ENCODE data around the gene CCNL1.

Gene CCNL1

DNA sequence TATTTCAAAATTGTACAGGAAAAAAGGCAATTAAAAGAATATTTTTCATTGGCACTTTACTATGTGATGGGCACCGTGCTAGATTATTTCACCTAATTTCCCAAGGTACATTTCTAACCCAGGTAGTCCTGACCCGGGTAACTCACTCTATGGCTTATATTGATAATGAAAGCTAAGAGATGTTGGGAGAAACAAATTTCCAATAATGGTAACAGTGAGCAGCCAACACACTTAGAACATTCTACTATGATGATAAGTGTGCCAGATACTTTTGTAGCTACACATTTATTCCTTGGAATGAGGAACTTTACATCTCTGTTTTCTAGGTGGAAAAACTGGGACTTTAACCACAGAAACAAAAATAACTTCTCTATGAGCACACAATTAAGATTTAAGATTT lies 7.5 kb downstream of the CCNL1 start:
- Histone ChIP-seq H3K27ac (no peak overlapping the region), H3K4me3 (ENCODE audit: low read depth, low read length) (no peak overlapping the region), H3K79me2 (peaks cover 18% of the 10 kb centered on the region), H3K27me3 (ENCODE audit: control insufficient read depth, insufficient read depth, low read length) (no peaks in the 10 kb centered on the region), H3K4me2 (ENCODE audit: low read length) (no peak overlapping the region), H2AFZ (no peak overlapping the region), H3K9ac (no peak overlapping the region), H3K9me3 (ENCODE audit: control insufficient read depth, low read length) (no peaks in the 10 kb centered on the region), H3K36me3 (ENCODE audit: control insufficient read depth, insufficient read depth, low read length) (no peaks in the 10 kb centered on the region), H3K4me1 (peaks cover 10% of the 10 kb centered on the region)
- TF ChIP-seq, protein P1, sequence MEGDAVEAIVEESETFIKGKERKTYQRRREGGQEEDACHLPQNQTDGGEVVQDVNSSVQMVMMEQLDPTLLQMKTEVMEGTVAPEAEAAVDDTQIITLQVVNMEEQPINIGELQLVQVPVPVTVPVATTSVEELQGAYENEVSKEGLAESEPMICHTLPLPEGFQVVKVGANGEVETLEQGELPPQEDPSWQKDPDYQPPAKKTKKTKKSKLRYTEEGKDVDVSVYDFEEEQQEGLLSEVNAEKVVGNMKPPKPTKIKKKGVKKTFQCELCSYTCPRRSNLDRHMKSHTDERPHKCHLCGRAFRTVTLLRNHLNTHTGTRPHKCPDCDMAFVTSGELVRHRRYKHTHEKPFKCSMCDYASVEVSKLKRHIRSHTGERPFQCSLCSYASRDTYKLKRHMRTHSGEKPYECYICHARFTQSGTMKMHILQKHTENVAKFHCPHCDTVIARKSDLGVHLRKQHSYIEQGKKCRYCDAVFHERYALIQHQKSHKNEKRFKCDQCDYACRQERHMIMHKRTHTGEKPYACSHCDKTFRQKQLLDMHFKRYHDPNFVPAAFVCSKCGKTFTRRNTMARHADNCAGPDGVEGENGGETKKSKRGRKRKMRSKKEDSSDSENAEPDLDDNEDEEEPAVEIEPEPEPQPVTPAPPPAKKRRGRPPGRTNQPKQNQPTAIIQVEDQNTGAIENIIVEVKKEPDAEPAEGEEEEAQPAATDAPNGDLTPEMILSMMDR (IDR thresholded peaks at IDR 0.05): no peak

- Histone ChIP-seq H3K79me2 (peaks cover 11% of the 10 kb centered on the region), H3K36me3 (ENCODE audit: control insufficient read depth, insufficient read depth, low read length) (no peaks in the 10 kb centered on the region)
These were observed 8.3 kb downstream of the CCNL1 start for GRCh38 chr3:157151627-157152026.

DNA sequence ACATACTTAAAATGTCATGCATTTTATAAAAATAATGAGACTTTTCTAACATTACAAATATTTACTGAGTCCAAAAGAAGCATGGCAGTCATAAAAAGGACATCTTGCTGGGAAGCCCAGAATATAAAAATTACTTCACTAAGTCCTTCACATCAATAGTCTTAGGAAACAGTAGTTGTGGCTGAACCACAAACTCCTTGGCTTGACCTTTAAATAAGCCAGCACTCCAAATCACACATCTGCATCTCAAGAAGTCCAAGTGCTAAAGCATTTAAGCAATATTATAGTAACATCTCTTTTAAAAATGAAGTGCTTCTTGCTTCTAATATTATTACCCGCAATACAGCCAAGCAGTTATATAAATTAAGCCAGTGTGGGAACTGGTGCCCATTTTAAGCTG lies 8.8 kb downstream of the CCNL1 start:
- Histone ChIP-seq H3K27ac (no peak overlapping the region), H2AFZ (no peak overlapping the region), H3K36me3 (ENCODE audit: control insufficient read depth, insufficient read depth, low read length) (no peaks in the 10 kb centered on the region), H3K9ac (no peak overlapping the region), H3K4me1 (peaks cover 5% of the 10 kb centered on the region), H3K4me2 (ENCODE audit: low read length) (no peak overlapping the region), H3K27me3 (ENCODE audit: control insufficient read depth, insufficient read depth, low read length) (no peaks in the 10 kb centered on the region), H3K9me3 (ENCODE audit: control insufficient read depth, low read length) (no peaks in the 10 kb centered on the region), H3K4me3 (ENCODE audit: low read depth, low read length) (no peak overlapping the region), H3K79me2 (peaks cover 10% of the 10 kb centered on the region)
- TF ChIP-seq, protein P1 (IDR thresholded peaks at IDR 0.05): no peak

More at GRCh38 chr3:157151627-157152026, 8.3 kb downstream of the CCNL1 start:
- Histone ChIP-seq H3K9me3 (ENCODE audit: control insufficient read depth, low read length) (no peaks in the 10 kb centered on the region), H3K4me1 (peaks cover 6% of the 10 kb centered on the region), H3K4me2 (ENCODE audit: low read length) (no peak overlapping the region), H3K9ac (no peak overlapping the region), H3K4me3 (ENCODE audit: low read depth, low read length) (no peak overlapping the region), H2AFZ (no peak overlapping the region), H3K27ac (no peak overlapping the region), H3K27me3 (ENCODE audit: control insufficient read depth, insufficient read depth, low read length) (no peaks in the 10 kb centered on the region)
- TF ChIP-seq, protein P1 (IDR thresholded peaks at IDR 0.05): no peak

DNA sequence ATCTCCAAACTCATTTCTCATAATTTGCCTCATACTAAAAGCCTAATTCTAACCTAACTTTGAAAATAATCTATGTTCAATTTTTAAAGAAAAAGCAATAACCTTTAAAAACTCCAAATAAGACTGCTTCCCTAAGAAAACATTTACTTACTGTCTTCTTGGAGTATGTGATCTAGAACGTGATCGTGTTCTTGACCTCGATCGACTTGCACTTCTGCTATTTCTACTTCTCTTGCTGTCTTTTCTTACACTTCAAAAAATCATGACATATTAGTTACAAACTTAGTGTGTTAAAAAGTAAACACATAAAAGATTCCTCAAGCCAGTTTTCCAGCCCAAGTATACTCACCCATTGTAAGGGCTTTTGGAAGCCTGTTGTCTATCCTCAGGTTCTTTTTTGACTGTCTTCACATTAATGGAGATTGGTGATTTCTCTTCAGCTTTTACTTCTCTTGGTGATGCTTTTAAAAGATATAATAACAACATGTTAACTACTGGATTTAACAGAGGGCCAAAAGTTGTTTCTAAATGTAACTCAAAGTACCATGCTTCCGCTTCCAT lies 10.7 kb downstream of the CCNL1 start:
- no peaks in the 10 kb centered on the region for H3K79me2 ChIP-seq
- no peak overlapping the region for H3K4me3 ChIP-seq (ENCODE audit: low read depth, low read length)
- H3K9me3 ChIP-seq (ENCODE audit: control insufficient read depth, low read length): no peaks in the 10 kb centered on the region
- H3K36me3 ChIP-seq (ENCODE audit: control insufficient read depth, insufficient read depth, low read length): no peaks in the 10 kb centered on the region
- TF ChIP-seq, protein P1 (IDR thresholded peaks at IDR 0.05): no peak
- H2AFZ ChIP-seq: no peak overlapping the region
- no peak overlapping the region for H3K9ac ChIP-seq
- H3K27me3 ChIP-seq (ENCODE audit: control insufficient read depth, insufficient read depth, low read length): no peaks in the 10 kb centered on the region
- H3K4me2 ChIP-seq (ENCODE audit: low read length): no peak overlapping the region
- H3K27ac ChIP-seq: no peak overlapping the region
- no peaks in the 10 kb centered on the region for H3K4me1 ChIP-seq

GRCh38 chr3:157148196-157148889 lies 11.6 kb downstream of the CCNL1 start:
- H3K4me3 ChIP-seq (ENCODE audit: low read depth, low read length): no peak overlapping the region
- no peaks in the 10 kb centered on the region for H3K9me3 ChIP-seq (ENCODE audit: control insufficient read depth, low read length)
- H3K4me2 ChIP-seq (ENCODE audit: low read length): no peak overlapping the region
- TF ChIP-seq, protein P1 (IDR thresholded peaks at IDR 0.05): no peak
- H3K27ac ChIP-seq: no peak overlapping the region
- H3K27me3 ChIP-seq (ENCODE audit: control insufficient read depth, insufficient read depth, low read length): no peaks in the 10 kb centered on the region
- H2AFZ ChIP-seq: no peak overlapping the region
- no peaks in the 10 kb centered on the region for H3K4me1 ChIP-seq
- H3K79me2 ChIP-seq: no peaks in the 10 kb centered on the region
- H3K9ac ChIP-seq: no peak overlapping the region
- no peaks in the 10 kb centered on the region for H3K36me3 ChIP-seq (ENCODE audit: control insufficient read depth, insufficient read depth, low read length)

All from parathyroid adenoma (tissue), 2 donors.